HG03558 (cell line): ENCODE data around the gene PRR13.
"Not testable (repeated sequence)": the region's sequence is repeated elsewhere in the genome, so short reads cannot be mapped to it uniquely, and the experiment has no call there.

Source experiments
- ATAC-seq: cut with Tn5 transposase; IDR thresholded peaks from one replicate; pipeline ENCODE4 v1.9.1; 2021; ENCODE audit warnings: moderate number of reproducible peaks; ENCODE audit not compliant: unreplicated experiment; ENCODE audit errors: extremely low read depth

PRR13 gene

GRCh38 chr12:53431187-53431586 is 10.3 kb upstream of the PRR13 start:
- ATAC-seq = no peak

DNA sequence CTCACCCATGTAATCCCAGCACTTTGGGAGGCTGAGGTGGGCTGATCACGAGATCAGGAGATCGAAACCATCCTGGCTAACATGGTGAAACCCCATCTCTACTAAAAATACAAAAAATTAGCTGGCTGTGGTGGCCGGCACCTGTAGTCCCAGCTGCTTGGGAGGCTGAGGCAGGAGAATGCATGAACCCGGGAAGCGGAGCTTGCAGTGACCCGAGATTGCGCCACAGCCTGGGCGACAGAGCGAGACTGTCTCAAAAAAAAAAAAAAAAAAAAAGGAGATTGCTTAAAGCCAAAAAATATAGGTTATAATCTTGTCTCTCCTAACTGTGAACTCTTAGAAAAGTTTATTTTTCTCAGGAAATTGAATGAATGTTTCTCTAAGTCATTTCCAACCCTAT is 6.2 kb upstream of the PRR13 start:
- ATAC-seq = not testable (repeated sequence)

DNA sequence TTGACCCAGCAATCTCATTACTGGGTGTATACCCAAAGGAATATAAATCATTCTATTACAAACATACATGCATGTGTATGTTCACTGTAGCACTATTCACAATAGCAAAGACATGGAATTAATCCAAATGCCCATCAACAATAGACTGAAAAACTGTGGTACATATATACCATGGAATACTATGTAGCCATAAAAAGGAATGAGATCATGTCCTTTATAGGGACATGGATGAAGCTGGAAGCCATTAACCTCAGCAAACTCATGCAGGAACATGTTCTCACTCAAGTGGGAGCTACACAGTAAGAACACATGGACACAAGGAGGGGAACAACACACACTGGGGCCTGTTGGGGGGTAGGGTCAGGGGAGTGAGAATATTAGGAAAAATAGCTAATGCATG is 2.0 kb upstream of the PRR13 start:
- not testable (repeated sequence) for ATAC-seq

GRCh38 chr12:53443955-53444354 is 2.4 kb downstream of the PRR13 start:
- no peak for ATAC-seq

GRCh38 chr12:53444593-53445325 is 3.2 kb downstream of the PRR13 start:
- ATAC-seq = not testable (repeated sequence)

DNA sequence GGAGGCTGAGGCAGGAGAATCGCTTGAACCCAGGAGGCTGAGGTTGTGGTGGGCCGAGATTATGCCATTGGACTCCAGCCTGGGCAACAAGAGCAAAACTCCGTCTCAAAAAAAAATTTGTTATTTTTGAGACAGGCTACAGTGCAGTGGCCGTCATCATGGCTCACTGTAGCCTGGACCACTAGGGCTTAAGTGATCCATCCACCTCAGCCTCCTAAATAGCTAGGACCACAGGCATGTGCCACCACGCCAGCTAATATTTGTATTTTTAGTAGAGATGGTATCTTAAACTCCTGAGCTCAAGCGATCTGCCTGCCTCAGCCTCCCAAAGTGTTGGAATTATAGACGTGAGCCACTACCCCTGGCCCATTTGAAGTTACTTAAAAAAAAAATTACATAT is 9.4 kb downstream of the PRR13 start:
- ATAC-seq = no peak

- peak; percentile 87 for ATAC-seq
Measured at GRCh38 chr12:53451661-53452158, 10.2 kb downstream of the PRR13 start, which contains the start of gene PCBP2. Gene PCBP2, plus strand, starts transcription at chr12:53452102. Its CDS starts 2,699 bp downstream, at chr12:53454801.

DNA sequence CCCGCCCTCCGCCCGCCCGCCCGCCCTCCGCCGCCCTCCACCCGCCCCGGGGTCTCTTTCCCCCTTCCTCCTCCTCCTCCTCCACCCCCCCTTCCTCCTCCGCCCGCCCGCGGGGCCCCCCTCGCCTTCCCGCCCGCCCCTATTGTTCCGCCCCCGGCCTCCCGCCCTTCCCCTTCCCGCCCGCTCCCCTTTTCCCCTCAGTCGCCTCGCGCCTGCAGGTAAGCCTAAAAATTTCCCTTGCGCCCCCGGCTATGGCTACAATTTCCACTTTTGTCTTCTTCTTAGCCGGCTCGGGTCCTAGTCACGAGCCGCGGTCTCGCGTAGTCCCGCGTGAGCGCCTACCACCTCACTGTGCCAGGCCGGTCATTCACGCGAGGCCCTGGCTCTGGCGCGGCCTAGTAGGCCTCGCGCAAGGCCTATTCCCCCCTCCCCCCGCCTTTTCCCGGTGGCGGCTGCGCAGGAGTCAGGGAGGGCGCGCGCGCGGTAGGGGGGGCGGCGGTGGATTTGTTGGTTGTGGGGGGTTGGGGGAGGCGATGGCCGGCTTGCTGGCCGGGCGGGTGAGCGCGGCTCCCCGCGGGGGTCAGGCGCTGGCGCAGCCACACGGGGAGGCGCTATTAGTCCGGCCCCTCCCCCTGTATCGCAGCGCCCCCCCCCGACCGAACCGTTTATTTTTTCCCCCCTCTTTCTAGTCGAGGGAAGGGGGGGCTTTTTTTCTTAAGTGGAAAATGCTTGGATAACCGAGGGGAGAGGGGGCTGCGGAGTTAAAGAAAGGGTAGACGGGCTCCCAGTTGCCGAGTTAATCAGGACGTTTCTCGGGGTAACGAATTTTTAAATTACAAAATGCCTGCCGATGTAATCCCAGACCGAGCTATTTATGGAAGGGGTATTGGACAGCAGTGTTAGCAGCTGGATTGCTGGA is 10.9 kb downstream of the PRR13 start:
- ATAC-seq = no peak

GRCh38 chr12:53453953-53454640 is 12.6 kb downstream of the PRR13 start:
- ATAC-seq = no peak

GRCh38 chr12:53454707-53455106 is 13.2 kb downstream of the PRR13 start:
- ATAC-seq = no peak

DNA sequence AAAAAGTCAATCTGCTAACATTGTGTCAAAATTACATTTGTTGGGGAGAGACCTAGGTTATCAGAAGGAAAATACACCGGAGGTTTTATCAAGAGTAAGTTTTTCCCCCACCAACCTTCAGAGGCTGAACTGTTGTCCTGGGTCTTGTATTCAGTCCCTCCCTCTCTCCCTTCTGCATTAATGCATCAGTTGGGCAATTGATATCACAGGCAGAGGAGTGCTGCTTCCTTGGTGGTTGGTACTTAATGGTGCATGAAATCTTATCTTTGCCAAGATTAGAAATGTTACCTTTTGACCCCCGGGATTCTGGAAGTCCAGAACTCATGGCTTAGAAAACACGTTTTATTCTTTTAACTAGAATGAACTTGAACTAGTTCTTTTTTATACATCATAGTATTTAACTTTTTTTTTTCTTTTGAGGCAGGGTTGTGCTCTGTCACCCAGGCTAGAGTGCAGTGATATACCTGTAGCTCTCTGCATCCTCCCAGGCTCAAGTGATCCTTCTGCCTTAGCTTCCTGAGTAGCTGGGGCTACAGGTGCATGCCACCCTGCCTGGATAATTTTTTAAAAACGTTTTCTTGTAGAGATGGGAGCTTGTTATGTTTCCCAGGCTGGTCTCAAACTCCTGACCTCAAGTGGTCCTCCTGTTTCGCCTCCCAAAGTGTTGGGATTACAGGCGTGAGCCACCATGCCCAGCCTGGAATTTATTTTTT is 15.3 kb downstream of the PRR13 start:
- ATAC-seq = no peak

DNA sequence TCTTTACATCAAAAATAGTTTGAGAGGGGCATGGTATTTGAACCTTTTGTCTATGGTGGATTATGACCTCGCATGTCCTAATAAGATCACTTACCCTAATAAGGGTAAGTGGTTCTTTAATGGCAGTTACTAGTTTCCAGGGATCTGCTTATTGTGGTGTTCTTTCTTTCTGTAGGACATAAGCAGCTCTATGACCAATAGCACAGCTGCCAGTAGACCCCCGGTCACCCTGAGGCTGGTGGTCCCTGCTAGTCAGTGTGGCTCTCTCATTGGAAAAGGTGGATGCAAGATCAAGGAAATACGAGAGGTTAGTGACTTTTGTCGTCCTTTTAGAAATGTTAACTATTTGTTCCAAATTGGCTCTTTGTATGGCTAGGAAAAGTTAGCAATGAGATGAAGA is 17.6 kb downstream of the PRR13 start:
- no peak for ATAC-seq

DNA sequence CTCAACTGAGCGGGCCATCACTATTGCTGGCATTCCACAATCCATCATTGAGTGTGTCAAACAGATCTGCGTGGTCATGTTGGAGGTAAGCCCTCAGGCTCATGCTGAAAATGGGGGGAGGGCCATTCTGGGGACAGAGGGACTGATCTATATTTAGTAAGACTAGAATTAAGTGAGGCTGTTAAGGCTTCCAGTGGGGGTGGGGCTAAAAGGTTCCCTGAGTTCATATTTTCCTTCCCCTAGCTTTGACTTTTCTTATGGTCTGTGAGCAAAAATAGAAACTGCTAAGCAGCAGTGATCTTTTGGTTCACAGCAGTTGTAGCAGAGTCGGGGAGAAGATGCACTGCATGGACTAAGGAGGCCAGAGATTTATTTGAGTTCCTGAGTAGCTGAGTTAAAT is 19.5 kb downstream of the PRR13 start:
- ATAC-seq = no peak

DNA sequence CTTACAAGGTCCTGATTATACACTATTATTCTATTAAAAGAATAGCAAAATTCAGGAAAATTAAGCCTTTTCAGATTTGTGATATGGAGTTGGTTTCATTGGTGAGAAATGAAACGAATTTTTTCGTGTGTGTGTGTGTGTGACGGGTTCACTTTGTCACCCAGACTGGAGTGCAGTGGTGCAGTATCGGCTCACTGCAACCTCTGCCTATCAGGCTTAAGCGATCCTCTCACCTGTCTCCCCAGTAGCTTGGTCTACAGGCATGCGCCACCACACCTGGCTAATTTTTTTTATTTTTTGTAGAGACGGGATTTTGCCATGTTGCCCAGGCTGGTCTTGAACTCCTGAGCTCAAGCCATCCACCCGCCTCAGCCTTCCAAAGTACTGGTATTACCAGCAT is 20.1 kb downstream of the PRR13 start:
- ATAC-seq = no peak

- ATAC-seq = no peak
Measured at GRCh38 chr12:53462935-53463334, 21.4 kb downstream of the PRR13 start.

DNA sequence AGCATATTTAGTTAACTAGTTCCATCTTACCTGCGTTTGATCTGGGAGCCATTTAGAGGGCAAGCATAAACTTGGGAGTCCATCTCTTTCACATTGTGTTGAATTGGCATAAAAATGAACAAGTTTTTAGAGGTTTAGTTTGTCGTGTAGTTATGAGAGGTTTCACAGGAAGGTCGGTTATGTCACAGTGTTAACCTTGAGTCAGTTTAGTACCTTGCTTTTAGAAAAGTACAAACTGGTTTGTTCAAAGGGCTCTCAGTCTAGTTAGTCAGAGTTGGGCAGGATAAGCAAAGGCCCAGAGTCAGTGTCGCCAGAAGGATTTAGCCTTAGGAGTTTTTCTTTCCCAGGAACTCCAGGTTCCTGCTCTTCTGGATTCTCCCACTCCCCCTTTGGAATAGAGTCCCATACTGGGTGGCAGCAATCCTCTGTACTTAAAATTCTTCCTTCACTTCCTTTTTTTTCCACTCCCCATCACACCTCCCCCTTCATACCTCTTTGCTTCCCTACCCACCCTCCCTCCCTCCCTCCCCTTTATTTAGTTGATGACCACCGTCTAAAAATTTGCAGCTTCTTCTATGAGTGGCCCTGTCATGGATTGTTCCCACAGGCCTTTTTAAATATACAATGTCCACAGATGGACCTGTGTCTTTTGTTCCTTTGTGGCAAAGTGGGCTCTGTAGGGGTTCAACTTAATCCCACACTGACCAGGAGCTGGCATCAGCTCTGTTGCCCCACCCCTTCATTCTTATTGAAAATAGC is 22.4 kb downstream of the PRR13 start:
- no peak for ATAC-seq

- no peak for ATAC-seq
Measured at GRCh38 chr12:53464685-53465418, 23.3 kb downstream of the PRR13 start.

- ATAC-seq = no peak
Measured at GRCh38 chr12:53465679-53466078, 24.1 kb downstream of the PRR13 start.

- no peak for ATAC-seq
Measured at GRCh38 chr12:53466640-53467039, 25.1 kb downstream of the PRR13 start.
